GM12878 (cell line): ENCODE results near the gene POLE4. TPM values are rescaled to one million over a fixed set of nuclear protein-coding genes. Genes with fewer than 3 reads are reported as not detected.

Source experiments
- ATAC-seq: fragments of 200-7000 bp; cut with Tn5 transposase; 3 replicates; pipeline ENCODE4 v1.9.1; 2020; ENCODE audit warnings: mild to moderate bottlenecking, moderate library complexity
- BruUV-seq: library from RNA; stranded (reverse); fragments of 400-500 nt; replicated peaks from 2 replicates; lab custom pipeline; 2021; lab: Mats Ljungman, UMichigan
- CTCF ChIA-PET: fragments of 300-600 bp; sonication (Branson Sonifier 250); formaldehyde crosslinking; extraction: SDS; loops from one replicate; lab custom pipeline; 2021; ENCODE audit warnings: inconsistent platforms; lab: Yijun Ruan, JAX
- POLR2A ChIA-PET: fragments of 350-600 bp; formaldehyde crosslinking; extraction: SDS; loops from one replicate; lab custom pipeline; 2021; ENCODE audit warnings: inconsistent platforms; lab: Charles Lee
- RAD21 ChIA-PET: fragments of 300-600 bp; sonication (Branson Sonifier 250); formaldehyde crosslinking; loops from one replicate; lab custom pipeline; 2023; ENCODE audit warnings: antibody characterized with exemption; ENCODE audit not compliant: unreplicated experiment; lab: Charles Lee
- SMC1A ChIA-PET: fragments of 300-600 bp; sonication (Branson Sonifier 250); formaldehyde crosslinking; loops from one replicate; lab custom pipeline; 2023; ENCODE audit not compliant: unreplicated experiment, uncharacterized antibody; lab: Charles Lee
- DNase-seq: peaks from one replicate; pipeline ENCODE4 v3.0.0-alpha.2; 2011; ENCODE audit warnings: low read depth, low spot score
- FAIRE-seq: peaks from 3 replicates; lab custom pipeline; 2011; peaks lifted over from hg19 to GRCh38; lab: Jason Lieb, UNC
- H2AFZ ChIP-seq: 2 replicates; pipeline ENCODE4 v1.6.0; 2011; ENCODE audit warnings: low read depth, low read length, control low read depth; ENCODE audit not compliant: control insufficient read depth
- H3K27ac ChIP-seq: 2 replicates; pipeline ENCODE4 v1.5.1; 2011; ENCODE audit warnings: control low read depth; ENCODE audit not compliant: control insufficient read depth, insufficient read depth
- H3K27me3 ChIP-seq, 2 experiments: replicated peaks in 1 of 2; 2 replicates each; pipeline versions ENCODE4 v1.6.0 to v1.6.1; 2011; ENCODE audit warnings: low read length in 1 of 2; ENCODE audit not compliant: control insufficient read depth in 2 of 2, insufficient read depth in 2 of 2
- H3K36me3 ChIP-seq, 2 experiments: 2 replicates each; pipeline ENCODE4 v1.5.1; 2011; ENCODE audit warnings: low read length in 1 of 2; ENCODE audit not compliant: control insufficient read depth in 2 of 2, insufficient read depth in 2 of 2
- H3K4me1 ChIP-seq: 2 replicates; pipeline ENCODE4 v1.6.1; 2011; ENCODE audit warnings: mild to moderate bottlenecking, low read length, moderate library complexity, mixed read lengths; ENCODE audit not compliant: control insufficient read depth, insufficient read depth
- H3K4me2 ChIP-seq: 2 replicates; pipeline ENCODE4 v1.6.0; 2011; ENCODE audit warnings: control low read depth; ENCODE audit not compliant: control insufficient read depth, insufficient read depth
- H3K4me3 ChIP-seq: fragments of 200-600 bp; sonication (generic); 2 replicates; pipeline ENCODE4 v1.5.1; 2016
- H3K79me2 ChIP-seq: 2 replicates; pipeline ENCODE4 v1.6.0; 2011; ENCODE audit warnings: low read length; ENCODE audit not compliant: control insufficient read depth, insufficient read depth
- H3K9ac ChIP-seq: 2 replicates; pipeline ENCODE4 v1.8.0; 2011; ENCODE audit warnings: low read length, control low read depth, mixed read lengths; ENCODE audit not compliant: control insufficient read depth, insufficient read depth
- H3K9me3 ChIP-seq: replicated peaks from 3 replicates; pipeline ENCODE4 v1.5.1; 2011; ENCODE audit warnings: mild to moderate bottlenecking, low read length; ENCODE audit not compliant: control insufficient read depth, insufficient read depth
- H4K20me1 ChIP-seq: 2 replicates; pipeline ENCODE4 v1.6.0; 2011; ENCODE audit not compliant: control insufficient read depth, insufficient read depth
- ASH2L ChIP-seq: fragments of 300-600, 200-600 bp; sonication (generic); IDR thresholded peaks from 2 replicates; pipeline ENCODE4 v1.6.1; 2017; ENCODE audit warnings: low read depth, mild to moderate bottlenecking, borderline replicate concordance
- CBX3 ChIP-seq: fragments of 200-600 bp; sonication (generic); IDR thresholded peaks from 2 replicates; pipeline ENCODE4 v1.6.1; 2016; ENCODE audit warnings: low read depth, borderline replicate concordance
- CEBPZ ChIP-seq: fragments of 150-350 bp; IDR thresholded peaks from 2 replicates; pipeline ENCODE4 v1.6.1; 2016; ENCODE audit warnings: low read depth, low read length
- MXI1 ChIP-seq: fragments of 150-350 bp; IDR thresholded peaks from 2 replicates; pipeline ENCODE4 v1.6.1; 2011; ENCODE audit warnings: low read depth, mild to moderate bottlenecking, inconsistent platforms, low read length, improper control_type of control experiment
- NRF1 ChIP-seq: conservative IDR thresholded peaks from 2 replicates; pipeline ENCODE4 v1.6.1; 2011; ENCODE audit warnings: mild to moderate bottlenecking, low read depth, low read length, improper control_type of control experiment
- TBL1XR1 ChIP-seq: IDR thresholded peaks from 2 replicates; pipeline ENCODE4 v1.6.1; 2012; ENCODE audit warnings: low read depth, low read length, improper control_type of control experiment
- YY1 ChIP-seq: IDR thresholded peaks from 2 replicates; pipeline ENCODE4 v1.6.1; 2011; ENCODE audit warnings: low read depth, mild to moderate bottlenecking, low read length
- ZNF384 ChIP-seq: IDR thresholded peaks from 2 replicates; pipeline ENCODE4 v1.6.1; 2012; ENCODE audit warnings: low read depth, mild to moderate bottlenecking, low read length, improper control_type of control experiment, borderline replicate concordance
- ZSCAN29 ChIP-seq: fragments of 450-650 bp; IDR thresholded peaks from 2 replicates; pipeline ENCODE4 v1.6.1; 2017; ENCODE audit warnings: mild to moderate bottlenecking, moderate library complexity
- WGBS: methylation state at CpG from one replicate; pipeline ENCODE4 v1.1.6; 2016; ENCODE audit warnings: low lambda C conversion rate; ENCODE audit not compliant: insufficient replicate concordance, insufficient coverage; ENCODE audit errors: missing lambda C conversion rate; 5-methylcytosine and 5-hydroxymethylcytosine counted together
- in situ Hi-C: fragments of 300-500 bp; cut with MboI; formaldehyde crosslinking; loops from 9 replicates; pipeline ENCODE4 v1.14.3; 2018; ENCODE audit warnings: mixed read lengths
- intact Hi-C: fragments of 100-400 bp; cut with micrococcal nuclease; formaldehyde crosslinking; loops from one replicate; pipeline ENCODE4 v1.14.2; 2022; ENCODE audit not compliant: unreplicated experiment
- polyA plus RNA-seq, 11 experiments: library from polyadenylated mRNA; depleted of rRNA in 4 of 11; unstranded in 6 of 11; stranded (reverse) in 5 of 11; fragments of >200 nt; fragmentation: Nextera tagmentation in 4 of 11; fragmentation: Illumina TruSeq in 1 of 11; extraction: Ambion mirVana in 4 of 11; extraction: Trizol in 1 of 11; gene quantifications; 1 replicate in 1 of 11; 2 replicates in 10 of 11; pipeline versions ENCODE4 v1.2.1 to v1.2.3, GENCODE V29; 2011 to 2016; ENCODE audit warnings: inconsistent platforms in 2 of 11, missing spikeins in 2 of 11, low read depth in 1 of 11
- total RNA-seq, 4 experiments: library from RNA; depleted of rRNA in 3 of 4; stranded (reverse); fragments of >200 nt in 3 of 4; fragmentation: Illumina TruSeq in 1 of 4; extraction: Trizol in 1 of 4; gene quantifications; 2 replicates each; pipeline versions ENCODE4 v1.2.1 to v1.2.3, GENCODE V29; 2013 to 2021

The POLE4 gene
- total and polyA plus RNA-seq, 10 of the 15 experiments (the other 5 are each of a cell fraction or from before 2014, with no cell fraction given): 38.5 to 221 (median 66.8) TPM

DNA sequence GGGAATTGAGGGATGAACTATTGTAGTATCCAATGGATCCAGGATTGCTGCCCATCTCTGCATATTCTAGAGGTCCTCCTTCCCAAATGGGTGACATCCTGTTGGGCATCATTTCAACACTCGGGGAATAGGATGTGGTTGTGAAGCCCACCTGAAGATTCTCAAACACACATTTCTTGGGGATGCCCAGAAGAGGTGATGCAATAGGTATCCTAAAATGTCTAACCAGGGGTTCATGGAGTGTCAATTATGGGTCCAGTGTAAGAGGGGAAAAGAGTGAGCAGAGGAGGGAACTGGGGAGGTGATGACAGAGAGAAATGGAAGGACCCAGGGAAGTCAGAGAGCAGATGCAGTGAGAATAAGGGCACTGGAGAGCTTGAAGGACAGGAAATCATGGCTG, 52.1 kb downstream of the POLE4 start:
- Histone ChIP-seq H3K79me2 (no peaks in the 10 kb centered on the region), H3K4me3 (no peak overlapping the region), H3K27me3 (no peaks in the 10 kb centered on the region), H3K4me2 (no peak overlapping the region), H3K36me3 (no peaks in the 10 kb centered on the region), H4K20me1 (no peaks in the 10 kb centered on the region), H2AFZ (no peak overlapping the region), H3K9me3 (no peaks in the 10 kb centered on the region), H3K27ac (no peak overlapping the region), H3K9ac (no peak overlapping the region)
- DNase-seq (no peak), ATAC-seq (no peak)
- 40% methylated on average over 1 of the region's 1 CpG for WGBS
- POLR2A ChIA-PET: no interaction called here
- no TSS peak for BruUV-seq
- SMC1A ChIA-PET: interaction anchor here (1.1 kb wide), 1 partner anchor 20 kb away, joined by 4 read pairs; no protein-coding TSS in a partner anchor
- CTCF ChIA-PET: interaction anchor here (0.6 to 1.4 kb wide), 2 partner anchors 19 to 137 kb away, joined by 3 read pairs; no protein-coding TSS in a partner anchor
- RAD21 ChIA-PET: no interaction called here
- in situ Hi-C loops: no loop called here
- no peak for TF ChIP-seq NRF1
- TF ChIP-seq MXI1: no peak
- TF ChIP-seq CBX3: no peak
- TF ChIP-seq, all 136 proteins: peak for 0
- no peaks in the 10 kb centered on the region for H3K4me1 ChIP-seq
- intact Hi-C loops: no loop called here
- no peak for FAIRE-seq

GRCh38 chr2:75012080-75012479, 53.6 kb downstream of the POLE4 start:
- no peak overlapping the region for H3K4me2 ChIP-seq
- ATAC-seq (no peak), FAIRE-seq (no peak), DNase-seq (no peak)
- H3K9me3 ChIP-seq: no peaks in the 10 kb centered on the region
- no peaks in the 10 kb centered on the region for H3K27me3 ChIP-seq
- no TSS peak for BruUV-seq
- RAD21 ChIA-PET: no interaction called here
- H3K79me2 ChIP-seq: no peaks in the 10 kb centered on the region
- in situ Hi-C loops: no loop called here
- no peak overlapping the region for H3K4me3 ChIP-seq
- intact Hi-C loops: no loop called here
- no peak overlapping the region for H2AFZ ChIP-seq
- no peak overlapping the region for H3K9ac ChIP-seq
- H3K36me3 ChIP-seq: no peaks in the 10 kb centered on the region
- H3K4me1 ChIP-seq: no peaks in the 10 kb centered on the region
- no peaks in the 10 kb centered on the region for H4K20me1 ChIP-seq
- SMC1A ChIA-PET: interaction anchor here (0.6 to 1.0 kb wide), 3 partner anchors 18 to 332 kb away, joined by 3 read pairs; no protein-coding TSS in a partner anchor
- no peak overlapping the region for H3K27ac ChIP-seq
- POLR2A ChIA-PET: no interaction called here
- TF ChIP-seq ASH2L (no peak), CEBPZ (no peak), TBL1XR1 (no peak), ZSCAN29 (no peak), YY1 (no peak), ZNF384 (no peak)
- CTCF ChIA-PET: interaction anchor here (1.1 kb wide), 1 partner anchor 20 kb away, joined by 3 read pairs; no protein-coding TSS in a partner anchor
- WGBS: 40% methylated on average over 8 of the region's 8 CpGs
